ENCODE data around the gene CHD3. TPM values are rescaled to one million over a fixed set of nuclear protein-coding genes. Genes with fewer than 3 reads are reported as not detected.
A peak's percentile ranks its signal among the peaks of the same experiment; 100 is the strongest.

Gene CHD3
- total and polyA plus RNA-seq, 10 of the 15 experiments (the other 5 are each of a cell fraction or from before 2014, with no cell fraction given) = 1.4 to 86.8 (median 39.1) TPM

DNA sequence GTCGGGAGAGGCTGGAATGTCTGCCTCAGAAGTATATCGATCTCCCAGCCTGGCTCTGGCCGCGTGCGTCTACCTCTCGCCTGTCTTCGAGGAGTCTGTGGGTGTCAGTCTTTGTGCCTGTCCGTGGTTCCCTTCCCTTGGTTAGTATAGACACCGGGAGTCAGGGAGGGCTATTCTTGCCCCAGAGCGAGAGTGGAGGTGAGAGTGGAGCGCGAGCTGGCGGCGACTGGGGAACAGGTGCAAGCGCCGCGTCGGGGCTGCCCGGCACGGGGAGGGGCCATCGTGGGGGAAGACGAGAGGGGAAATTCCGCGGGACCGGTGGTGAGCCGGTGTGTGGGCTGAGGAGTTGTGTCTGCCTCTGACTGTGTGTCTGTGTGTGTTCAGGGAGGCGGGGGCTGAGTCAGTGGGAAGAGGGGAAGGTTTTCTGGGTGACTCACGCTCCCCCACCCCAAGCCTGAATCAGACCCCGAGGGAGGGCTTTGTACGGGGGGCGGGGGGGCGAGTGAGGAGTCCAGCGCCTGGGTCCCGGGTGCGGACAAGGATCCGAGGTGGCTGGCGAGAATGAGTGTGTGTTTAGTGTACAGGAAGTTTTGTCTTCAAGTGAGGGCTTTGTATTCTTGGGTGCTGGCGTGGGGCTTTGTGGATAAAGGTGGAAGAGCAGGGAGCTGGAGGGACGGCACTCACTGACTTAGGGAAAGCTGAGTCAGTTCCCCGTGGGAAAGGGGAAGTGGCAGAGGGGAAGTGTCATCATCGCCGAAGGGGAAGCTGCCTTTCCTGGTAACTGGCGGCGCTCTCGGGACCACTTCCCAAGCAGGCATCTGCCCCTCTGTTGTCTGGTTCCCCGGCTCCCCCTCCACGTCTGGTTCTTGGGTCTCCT, 46.0 kb upstream of the CHD3 start (continued):
- TF ChIP-seq, protein P1, sequence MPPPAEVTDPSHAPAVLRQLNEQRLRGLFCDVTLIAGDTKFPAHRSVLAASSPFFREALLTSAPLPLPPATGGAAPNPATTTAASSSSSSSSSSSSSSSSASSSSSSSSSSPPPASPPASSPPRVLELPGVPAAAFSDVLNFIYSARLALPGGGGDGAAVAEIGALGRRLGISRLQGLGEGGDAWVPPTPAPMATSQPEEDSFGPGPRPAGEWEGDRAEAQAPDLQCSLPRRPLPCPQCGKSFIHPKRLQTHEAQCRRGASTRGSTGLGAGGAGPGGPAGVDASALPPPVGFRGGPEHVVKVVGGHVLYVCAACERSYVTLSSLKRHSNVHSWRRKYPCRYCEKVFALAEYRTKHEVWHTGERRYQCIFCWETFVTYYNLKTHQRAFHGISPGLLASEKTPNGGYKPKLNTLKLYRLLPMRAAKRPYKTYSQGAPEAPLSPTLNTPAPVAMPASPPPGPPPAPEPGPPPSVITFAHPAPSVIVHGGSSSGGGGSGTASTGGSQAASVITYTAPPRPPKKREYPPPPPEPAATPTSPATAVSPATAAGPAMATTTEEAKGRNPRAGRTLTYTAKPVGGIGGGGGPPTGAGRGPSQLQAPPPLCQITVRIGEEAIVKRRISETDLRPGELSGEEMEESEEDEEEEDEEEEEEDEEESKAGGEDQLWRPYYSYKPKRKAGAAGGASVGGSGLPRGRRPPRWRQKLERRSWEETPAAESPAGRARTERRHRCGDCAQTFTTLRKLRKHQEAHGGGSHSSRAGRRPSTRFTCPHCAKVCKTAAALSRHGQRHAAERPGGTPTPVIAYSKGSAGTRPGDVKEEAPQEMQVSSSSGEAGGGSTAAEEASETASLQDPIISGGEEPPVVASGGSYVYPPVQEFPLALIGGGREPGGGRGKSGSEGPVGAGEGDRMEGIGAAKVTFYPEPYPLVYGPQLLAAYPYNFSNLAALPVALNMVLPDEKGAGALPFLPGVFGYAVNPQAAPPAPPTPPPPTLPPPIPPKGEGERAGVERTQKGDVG (CRISPR knock-in tag; IDR thresholded peaks at IDR 0.05) = no peak
- no peak; the same call in 1 of the 2 replicates for TF ChIP-seq TCF7 (IDR thresholded peaks at IDR 0.05; ENCODE audit: borderline replicate concordance)
- TF ChIP-seq, protein P2, sequence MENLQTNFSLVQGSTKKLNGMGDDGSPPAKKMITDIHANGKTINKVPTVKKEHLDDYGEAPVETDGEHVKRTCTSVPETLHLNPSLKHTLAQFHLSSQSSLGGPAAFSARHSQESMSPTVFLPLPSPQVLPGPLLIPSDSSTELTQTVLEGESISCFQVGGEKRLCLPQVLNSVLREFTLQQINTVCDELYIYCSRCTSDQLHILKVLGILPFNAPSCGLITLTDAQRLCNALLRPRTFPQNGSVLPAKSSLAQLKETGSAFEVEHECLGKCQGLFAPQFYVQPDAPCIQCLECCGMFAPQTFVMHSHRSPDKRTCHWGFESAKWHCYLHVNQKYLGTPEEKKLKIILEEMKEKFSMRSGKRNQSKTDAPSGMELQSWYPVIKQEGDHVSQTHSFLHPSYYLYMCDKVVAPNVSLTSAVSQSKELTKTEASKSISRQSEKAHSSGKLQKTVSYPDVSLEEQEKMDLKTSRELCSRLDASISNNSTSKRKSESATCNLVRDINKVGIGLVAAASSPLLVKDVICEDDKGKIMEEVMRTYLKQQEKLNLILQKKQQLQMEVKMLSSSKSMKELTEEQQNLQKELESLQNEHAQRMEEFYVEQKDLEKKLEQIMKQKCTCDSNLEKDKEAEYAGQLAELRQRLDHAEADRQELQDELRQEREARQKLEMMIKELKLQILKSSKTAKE (IDR thresholded peaks at IDR 0.05; ENCODE audit: low read depth, poor library complexity, severe bottlenecking) = peak; percentile 92
- no peak for TF ChIP-seq NRF1 (conservative IDR thresholded peaks at IDR 0.05; ENCODE audit: low read depth, low read length)
- TF ChIP-seq, protein P3, sequence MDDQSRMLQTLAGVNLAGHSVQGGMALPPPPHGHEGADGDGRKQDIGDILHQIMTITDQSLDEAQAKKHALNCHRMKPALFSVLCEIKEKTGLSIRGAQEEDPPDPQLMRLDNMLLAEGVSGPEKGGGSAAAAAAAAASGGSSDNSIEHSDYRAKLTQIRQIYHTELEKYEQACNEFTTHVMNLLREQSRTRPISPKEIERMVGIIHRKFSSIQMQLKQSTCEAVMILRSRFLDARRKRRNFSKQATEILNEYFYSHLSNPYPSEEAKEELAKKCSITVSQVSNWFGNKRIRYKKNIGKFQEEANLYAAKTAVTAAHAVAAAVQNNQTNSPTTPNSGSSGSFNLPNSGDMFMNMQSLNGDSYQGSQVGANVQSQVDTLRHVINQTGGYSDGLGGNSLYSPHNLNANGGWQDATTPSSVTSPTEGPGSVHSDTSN (IDR thresholded peaks at IDR 0.05; ENCODE audit: insufficient replicate concordance, low read depth, low read length) = no peak
- TF ChIP-seq POLR2A (IDR thresholded peaks at IDR 0.05; ENCODE audit: low read depth, low read length) = peak; percentile 82
- no peak for TF ChIP-seq EZH2 (IDR thresholded peaks at IDR 0.05; ENCODE audit: borderline replicate concordance, control insufficient read depth, low read depth, low read length)
- TF ChIP-seq NR2F1 (conservative IDR thresholded peaks at IDR 0.05) = peak; percentile 45
- TF ChIP-seq RB1 (IDR thresholded peaks at IDR 0.05; ENCODE audit: borderline replicate concordance) = no peak; the same call in 1 of the 2 replicates
- no peak; the same call in 1 of the 2 replicates for TF ChIP-seq ZNF217 (IDR thresholded peaks at IDR 0.05)
- peak; percentile 31; the same call in 1 of the 2 replicates for TF ChIP-seq JUND (IDR thresholded peaks at IDR 0.05; ENCODE audit: low read depth, low read length)
- peak; percentile 40 for TF ChIP-seq YY1 (IDR thresholded peaks at IDR 0.05; ENCODE audit: low read depth, low read length)
- TF ChIP-seq, protein P4, sequence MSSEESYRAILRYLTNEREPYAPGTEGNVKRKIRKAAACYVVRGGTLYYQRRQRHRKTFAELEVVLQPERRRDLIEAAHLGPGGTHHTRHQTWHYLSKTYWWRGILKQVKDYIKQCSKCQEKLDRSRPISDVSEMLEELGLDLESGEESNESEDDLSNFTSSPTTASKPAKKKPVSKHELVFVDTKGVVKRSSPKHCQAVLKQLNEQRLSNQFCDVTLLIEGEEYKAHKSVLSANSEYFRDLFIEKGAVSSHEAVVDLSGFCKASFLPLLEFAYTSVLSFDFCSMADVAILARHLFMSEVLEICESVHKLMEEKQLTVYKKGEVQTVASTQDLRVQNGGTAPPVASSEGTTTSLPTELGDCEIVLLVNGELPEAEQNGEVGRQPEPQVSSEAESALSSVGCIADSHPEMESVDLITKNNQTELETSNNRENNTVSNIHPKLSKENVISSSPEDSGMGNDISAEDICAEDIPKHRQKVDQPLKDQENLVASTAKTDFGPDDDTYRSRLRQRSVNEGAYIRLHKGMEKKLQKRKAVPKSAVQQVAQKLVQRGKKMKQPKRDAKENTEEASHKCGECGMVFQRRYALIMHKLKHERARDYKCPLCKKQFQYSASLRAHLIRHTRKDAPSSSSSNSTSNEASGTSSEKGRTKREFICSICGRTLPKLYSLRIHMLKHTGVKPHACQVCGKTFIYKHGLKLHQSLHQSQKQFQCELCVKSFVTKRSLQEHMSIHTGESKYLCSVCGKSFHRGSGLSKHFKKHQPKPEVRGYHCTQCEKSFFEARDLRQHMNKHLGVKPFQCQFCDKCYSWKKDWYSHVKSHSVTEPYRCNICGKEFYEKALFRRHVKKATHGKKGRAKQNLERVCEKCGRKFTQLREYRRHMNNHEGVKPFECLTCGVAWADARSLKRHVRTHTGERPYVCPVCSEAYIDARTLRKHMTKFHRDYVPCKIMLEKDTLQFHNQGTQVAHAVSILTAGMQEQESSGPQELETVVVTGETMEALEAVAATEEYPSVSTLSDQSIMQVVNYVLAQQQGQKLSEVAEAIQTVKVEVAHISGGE (CRISPR knock-in tag; IDR thresholded peaks at IDR 0.05) = no peak
- no peak for TF ChIP-seq RUNX3 (IDR thresholded peaks at IDR 0.05; ENCODE audit: low read length)
- TF ChIP-seq, protein P5, sequence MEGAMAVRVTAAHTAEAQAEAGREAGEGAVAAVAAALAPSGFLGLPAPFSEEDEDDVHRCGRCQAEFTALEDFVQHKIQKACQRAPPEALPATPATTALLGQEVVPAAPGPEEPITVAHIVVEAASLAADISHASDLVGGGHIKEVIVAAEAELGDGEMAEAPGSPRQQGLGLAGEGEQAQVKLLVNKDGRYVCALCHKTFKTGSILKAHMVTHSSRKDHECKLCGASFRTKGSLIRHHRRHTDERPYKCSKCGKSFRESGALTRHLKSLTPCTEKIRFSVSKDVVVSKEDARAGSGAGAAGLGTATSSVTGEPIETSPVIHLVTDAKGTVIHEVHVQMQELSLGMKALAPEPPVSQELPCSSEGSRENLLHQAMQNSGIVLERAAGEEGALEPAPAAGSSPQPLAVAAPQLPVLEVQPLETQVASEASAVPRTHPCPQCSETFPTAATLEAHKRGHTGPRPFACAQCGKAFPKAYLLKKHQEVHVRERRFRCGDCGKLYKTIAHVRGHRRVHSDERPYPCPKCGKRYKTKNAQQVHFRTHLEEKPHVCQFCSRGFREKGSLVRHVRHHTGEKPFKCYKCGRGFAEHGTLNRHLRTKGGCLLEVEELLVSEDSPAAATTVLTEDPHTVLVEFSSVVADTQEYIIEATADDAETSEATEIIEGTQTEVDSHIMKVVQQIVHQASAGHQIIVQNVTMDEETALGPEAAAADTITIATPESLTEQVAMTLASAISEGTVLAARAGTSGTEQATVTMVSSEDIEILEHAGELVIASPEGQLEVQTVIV (IDR thresholded peaks at IDR 0.05; ENCODE audit: borderline replicate concordance, partially characterized antibody) = no peak
- peak; percentile 37; the same call in 1 of the 3 replicates for TF ChIP-seq POU2F2 (IDR thresholded peaks at IDR 0.05; ENCODE audit: borderline replicate concordance, low read depth, low read length)

Data from GM12878 (cell line).